Rectal smooth muscle tissue (tissue), 1 donor: Measurements from ENCODE around the gene SOS2.

Experiments
- H3K27ac ChIP-seq: one replicate; pipeline ENCODE4 v1.7.0; 2013; ENCODE audit warnings: low read depth, low read length, inconsistent platforms
- H3K27me3 ChIP-seq: one replicate; pipeline ENCODE4 v1.7.0; 2013; ENCODE audit warnings: low read length; ENCODE audit not compliant: control insufficient read depth, insufficient read depth
- H3K36me3 ChIP-seq: one replicate; pipeline ENCODE4 v1.7.0; 2013; ENCODE audit warnings: low read length; ENCODE audit not compliant: control insufficient read depth, insufficient read depth
- H3K4me1 ChIP-seq: one replicate; pipeline ENCODE4 v1.7.0; 2013; ENCODE audit warnings: low read length; ENCODE audit not compliant: control insufficient read depth, insufficient read depth
- H3K4me3 ChIP-seq: one replicate; pipeline ENCODE4 v1.7.0; 2013; ENCODE audit warnings: low read length
- H3K9ac ChIP-seq: one replicate; pipeline ENCODE4 v1.7.0; 2013; ENCODE audit warnings: low read length

SOS2 gene

DNA sequence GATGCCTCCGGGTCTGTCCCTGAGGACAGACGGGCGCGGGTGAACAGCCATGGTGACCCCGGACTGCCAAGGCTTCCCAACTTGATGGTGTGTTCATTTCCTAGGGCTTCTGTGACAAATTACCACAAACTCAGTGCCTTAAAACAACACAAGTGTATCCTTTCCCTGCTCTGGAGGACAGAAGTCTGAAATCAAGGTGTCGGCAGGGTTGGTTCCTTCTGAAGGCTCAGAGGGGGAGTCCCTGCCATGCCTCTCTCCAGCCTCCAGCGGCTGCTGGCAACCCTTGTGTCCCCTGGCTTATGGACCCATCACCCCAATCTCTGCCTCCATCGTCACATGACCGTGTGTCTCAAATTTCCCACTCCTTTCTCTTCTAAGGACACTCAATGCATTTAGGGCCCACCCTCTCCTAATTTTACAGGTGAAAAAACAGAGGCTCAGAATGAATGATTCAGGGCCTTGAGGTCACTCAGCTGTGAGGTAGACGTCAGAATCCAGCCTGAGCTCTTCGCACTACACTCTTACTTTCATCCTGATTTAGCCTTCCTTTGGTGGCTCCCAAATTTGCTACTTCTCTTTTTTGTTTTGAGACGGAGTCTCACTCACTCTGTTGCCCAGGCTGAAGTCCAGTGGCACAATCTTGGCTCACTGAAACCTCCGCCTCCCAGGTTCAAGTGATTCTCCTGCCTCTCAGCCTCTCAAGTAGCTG is 160.4 kb downstream of the SOS2 start:
- Histone ChIP-seq H3K27ac (no peak overlapping the region), H3K4me3 (no peak overlapping the region), H3K27me3 (no peaks in the 10 kb centered on the region), H3K4me1 (no peaks in the 10 kb centered on the region), H3K36me3 (no peaks in the 10 kb centered on the region), H3K9ac (no peak overlapping the region)

DNA sequence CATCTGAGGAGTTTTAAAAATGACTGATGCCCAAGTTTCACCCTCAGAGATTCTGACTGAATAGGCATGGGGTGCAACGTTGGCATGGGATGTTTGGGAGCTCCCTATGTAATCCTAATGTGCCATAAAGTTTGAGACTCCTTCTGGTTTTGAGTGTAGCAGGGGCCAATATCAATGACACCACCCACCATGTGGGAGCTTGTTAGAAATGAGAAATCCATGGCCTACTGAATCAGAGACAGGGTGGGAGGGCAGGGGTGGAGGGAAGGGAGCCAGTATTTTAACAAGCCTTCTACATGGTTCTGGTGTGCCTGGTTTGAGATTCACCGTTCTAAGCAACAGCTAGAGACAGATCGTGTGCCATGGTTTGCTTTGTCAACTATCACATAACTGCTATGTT is 161.1 kb downstream of the SOS2 start:
- no peak overlapping the region for H3K9ac ChIP-seq
- no peak overlapping the region for H3K4me3 ChIP-seq
- H3K27ac ChIP-seq = no peak overlapping the region

DNA sequence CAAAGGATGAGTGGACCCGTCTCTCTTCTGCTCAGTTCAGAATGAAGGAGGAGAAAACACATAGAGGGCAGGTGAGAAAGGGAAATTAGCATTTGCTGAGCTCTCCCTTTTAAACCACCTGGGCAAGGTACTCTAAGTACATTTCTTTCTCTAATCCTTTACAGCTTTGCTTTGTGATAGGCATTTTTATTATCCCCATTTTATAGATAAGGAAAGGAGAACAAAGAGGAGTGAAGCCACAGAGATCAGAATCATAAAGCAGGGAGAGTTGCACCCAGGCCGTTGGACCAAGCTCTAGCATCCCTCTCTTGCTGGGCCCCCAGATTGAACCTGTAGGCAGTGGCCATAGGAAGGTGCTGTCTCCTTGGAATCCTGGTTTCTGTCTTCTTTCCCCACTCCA is 162.1 kb downstream of the SOS2 start:
- Histone ChIP-seq H3K27ac (no peak overlapping the region), H3K9ac (no peak overlapping the region), H3K4me1 (no peaks in the 10 kb centered on the region), H3K36me3 (no peaks in the 10 kb centered on the region), H3K4me3 (no peak overlapping the region), H3K27me3 (no peaks in the 10 kb centered on the region)

More for the DNA sequence above, 161.1 kb downstream of the SOS2 start:
- Histone ChIP-seq H3K36me3 (no peaks in the 10 kb centered on the region), H3K27me3 (no peaks in the 10 kb centered on the region), H3K4me1 (no peaks in the 10 kb centered on the region)

DNA sequence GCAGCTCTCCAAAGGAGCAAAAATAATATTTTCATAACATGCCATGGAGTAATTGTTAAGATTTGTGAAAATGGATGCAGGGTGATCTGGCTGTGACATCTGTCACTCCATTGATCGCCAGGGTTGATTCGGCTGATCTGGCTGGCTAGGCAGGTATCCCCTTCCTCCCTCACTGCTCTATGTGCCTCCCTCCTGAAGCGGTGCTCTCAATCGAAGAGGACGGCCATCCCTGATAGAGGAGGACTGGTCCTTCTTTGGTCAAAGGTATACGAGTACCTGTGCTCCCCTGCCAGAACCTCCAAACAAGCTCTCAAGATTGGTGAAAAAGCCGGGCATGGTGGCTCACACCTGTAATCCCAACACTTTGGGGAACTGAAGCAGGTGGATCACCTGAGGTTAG is 162.9 kb downstream of the SOS2 start:
- no peaks in the 10 kb centered on the region for H3K4me1 ChIP-seq
- no peaks in the 10 kb centered on the region for H3K27me3 ChIP-seq
- H3K4me3 ChIP-seq = no peak overlapping the region
- no peaks in the 10 kb centered on the region for H3K36me3 ChIP-seq
- no peak overlapping the region for H3K9ac ChIP-seq
- no peak overlapping the region for H3K27ac ChIP-seq

DNA sequence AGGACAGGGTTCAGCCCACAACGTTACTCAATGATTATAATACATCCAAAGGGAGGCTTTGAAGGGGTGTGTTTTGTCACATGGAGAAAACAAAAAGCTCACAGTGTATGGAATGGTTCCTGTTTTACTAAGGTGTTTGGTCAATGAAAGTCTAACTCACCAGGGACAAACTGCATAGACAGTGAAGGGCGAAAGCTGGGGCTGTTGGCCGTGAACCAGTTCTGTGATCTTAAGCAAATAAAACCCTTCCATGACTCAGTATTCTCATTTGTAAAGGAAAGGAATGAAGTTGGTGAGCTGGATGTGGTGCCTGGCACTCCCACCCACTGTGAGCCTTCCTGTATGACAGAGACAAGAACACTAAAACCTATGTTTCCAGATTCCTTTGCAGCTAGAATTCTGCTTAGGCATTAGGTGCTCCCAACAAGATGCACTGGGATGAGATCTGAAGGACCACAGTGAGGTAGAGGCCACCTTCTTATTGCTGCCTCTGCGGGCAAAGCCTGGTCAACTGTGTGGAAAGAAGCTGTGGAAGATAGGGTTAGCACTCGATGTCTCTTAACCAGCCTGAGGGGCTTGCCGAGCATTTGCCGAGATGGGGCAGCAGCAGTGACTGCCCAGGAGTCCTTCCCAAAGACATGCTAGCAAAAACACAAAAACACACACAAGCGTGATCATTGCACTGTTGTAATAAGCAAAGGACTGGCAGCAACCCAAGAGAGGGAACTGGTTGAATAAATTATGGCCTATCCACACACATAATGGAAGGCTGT is 163.5 kb downstream of the SOS2 start:
- no peak overlapping the region for H3K4me3 ChIP-seq
- no peaks in the 10 kb centered on the region for H3K4me1 ChIP-seq
- no peak overlapping the region for H3K27ac ChIP-seq
- no peak overlapping the region for H3K9ac ChIP-seq
- no peaks in the 10 kb centered on the region for H3K36me3 ChIP-seq
- no peaks in the 10 kb centered on the region for H3K27me3 ChIP-seq
